ENCODE results near the gene CCDC7.
A peak's percentile ranks its signal among the peaks of the same experiment; 100 is the strongest.
"Not testable (repeated sequence)": the region's sequence is repeated elsewhere in the genome, so short reads cannot be mapped to it uniquely, and the experiment has no call there.

Gene CCDC7

DNA sequence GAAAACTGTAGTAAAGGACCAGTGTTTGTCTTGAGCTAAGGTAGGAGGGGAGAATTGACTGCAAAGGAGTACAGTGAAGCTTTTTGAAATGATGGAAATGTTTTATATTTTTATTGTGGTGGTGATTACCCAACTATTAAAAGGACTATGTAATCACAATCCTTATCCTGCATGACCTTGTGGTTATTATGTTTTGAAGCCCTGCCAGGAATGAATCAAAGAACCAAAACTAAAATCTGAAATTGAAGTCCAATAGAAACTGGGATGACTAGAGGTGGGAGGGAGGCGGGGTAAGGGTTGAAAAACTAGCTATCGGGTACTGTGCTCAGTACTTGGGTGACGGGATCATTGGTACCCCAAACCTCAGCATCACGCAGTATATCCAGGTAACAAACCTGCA, 8.2 kb downstream of the CCDC7 start:
- no peak for DNase-seq (ENCODE audit: low spot score)

DNA sequence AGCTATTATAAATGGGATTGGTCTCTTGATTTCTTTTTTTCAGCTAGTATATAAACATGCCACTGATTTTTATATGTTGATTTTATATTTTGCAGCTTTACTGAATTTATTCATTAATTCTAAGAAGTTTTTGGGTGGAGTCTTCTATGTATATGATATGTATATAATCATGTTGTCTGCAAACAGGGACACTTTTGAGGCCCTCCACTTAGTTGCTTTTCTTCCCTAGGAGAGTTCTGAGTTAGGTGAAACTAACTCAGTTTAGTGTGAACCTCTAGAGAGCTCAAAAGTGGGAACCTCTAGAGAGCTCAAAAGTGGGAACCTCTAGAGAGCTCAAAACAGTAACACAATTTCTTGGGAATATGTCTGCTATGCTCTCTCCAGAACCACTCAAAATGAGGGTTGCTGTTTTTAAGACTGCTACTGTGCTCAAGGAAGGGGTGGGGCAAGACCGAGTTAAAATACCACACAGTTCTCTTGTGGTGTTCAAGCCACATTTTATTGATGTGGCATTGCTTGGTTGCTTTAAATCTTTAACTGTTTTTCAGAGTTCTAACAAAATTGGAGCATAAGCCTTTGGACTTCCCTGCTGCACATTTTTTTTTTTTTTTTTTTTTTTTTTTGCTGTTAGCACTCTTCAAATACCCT, 13.2 kb downstream of the CCDC7 start:
- no peak for DNase-seq (ENCODE audit: low spot score)

DNA sequence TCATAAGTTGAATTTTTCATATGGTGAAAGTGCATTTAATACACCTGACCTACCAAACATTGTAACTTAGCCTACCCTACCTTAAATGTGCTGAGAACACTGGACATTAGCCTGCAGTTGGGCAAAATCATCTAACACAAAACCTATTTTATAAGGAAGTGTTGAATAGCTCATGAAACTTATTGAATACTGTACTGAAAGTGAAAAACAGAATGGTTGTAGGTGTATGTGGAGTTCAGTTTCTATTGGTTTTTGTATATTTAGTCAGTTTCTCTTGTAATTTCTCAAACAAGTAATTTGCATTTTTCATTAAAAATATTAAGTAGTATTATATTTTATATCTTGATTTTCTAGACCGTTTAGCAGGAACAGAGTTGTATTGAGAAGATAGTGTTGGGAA, 15.3 kb downstream of the CCDC7 start:
- DNase-seq (ENCODE audit: low spot score) = no peak

DNA sequence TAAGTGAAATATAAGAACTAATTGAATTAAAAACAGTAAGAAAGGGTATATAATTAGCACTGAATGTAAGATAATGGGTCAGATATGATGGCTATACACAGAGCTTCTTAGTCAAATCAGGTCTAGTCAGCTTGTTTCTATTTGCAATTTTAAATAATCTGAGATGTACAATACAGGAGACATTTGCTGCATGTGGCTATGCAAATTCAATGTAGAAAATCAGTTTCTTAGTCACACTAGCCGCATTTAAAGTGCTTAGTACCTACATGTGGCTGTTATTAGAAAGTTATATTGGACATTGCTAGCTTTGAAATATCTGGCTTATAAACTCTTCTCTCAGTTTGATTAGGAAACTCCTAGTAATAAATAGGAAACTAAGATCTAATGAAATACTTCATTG, 25.3 kb downstream of the CCDC7 start:
- DNase-seq (ENCODE audit: low spot score) = no peak

DNA sequence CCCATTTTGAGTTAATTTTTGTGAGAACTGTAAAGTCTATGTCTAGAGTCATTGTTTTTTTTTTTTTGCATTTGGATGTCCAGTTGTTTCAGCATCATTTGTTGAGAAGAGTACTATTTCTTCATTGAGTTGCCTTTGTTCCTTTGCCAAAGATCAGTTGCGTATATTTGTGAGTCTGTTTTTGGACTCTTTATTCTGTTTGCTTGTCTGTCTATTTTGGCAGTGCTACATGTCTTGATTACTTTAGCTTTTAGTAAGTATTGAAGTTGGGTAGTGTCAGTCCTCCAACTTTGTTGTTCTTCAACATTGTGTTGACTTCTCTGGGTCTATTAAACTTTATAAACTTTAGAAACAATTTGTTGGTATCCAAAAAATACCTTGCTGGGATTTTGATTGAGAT, 31.6 kb downstream of the CCDC7 start:
- DNase-seq (ENCODE audit: low spot score) = no peak

DNA sequence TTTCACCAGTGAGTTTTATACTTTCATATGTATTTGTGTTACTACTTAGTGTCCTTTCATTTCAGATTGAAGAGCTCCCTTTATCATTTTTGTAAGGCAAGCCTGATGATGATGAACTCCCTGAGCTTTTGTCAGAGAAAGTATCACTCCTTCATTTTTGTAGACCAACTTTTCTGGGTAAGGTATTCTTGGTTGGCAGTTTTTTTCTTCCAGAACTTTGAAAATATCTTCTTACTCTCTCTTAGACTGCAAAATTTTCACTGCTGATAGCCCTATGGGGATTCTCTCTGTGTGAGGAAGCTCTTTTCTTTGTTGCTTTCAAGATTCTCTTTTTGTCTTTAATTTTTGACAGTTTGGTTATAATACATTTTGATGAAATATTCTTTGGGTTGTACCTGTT, 35.7 kb downstream of the CCDC7 start:
- no peak for DNase-seq (ENCODE audit: low spot score)

DNA sequence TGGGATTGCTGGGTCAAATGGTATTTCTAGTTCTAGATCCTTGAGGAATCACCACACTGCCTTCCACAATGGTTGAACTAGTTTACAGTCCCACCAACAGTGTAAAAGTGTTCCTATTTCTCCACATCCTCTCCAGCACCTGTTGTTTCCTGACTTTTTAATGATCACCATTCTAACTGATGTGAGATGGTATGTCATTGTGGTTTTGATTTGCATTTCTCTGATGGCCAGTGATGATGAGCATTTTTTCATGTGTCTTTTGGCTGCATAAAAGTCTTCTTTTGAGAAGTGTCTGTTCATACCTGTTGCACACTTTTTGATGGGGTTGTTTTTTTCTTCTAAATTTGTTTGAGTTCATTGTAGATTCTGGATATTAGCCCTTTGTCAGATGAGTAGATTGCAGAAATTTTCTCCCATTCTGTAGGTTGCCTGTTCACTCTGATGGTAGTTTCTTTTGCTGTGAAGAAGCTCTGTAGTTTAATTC, 37.1 kb downstream of the CCDC7 start:
- not testable (repeated sequence) for DNase-seq (ENCODE audit: low spot score)

DNA sequence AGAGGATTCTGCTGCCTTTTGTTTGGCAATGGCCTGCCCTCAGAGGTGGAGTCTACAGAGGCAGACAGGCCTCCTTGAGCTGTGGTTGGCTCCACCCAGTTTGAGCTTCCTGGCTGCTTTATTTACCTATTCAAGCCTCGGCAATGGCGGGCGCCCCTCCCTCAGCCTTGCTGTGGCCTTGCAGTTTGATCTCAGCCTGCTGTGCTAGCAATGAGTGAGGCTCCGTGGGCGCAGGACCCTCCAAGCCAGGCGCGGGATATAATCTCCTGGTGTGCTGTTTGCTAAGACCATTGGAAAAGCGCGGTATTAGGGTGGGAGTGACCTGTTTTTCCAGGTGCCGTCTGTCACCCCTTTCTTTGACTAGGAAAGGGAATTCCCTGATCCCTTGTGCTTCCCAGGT, 42.1 kb downstream of the CCDC7 start:
- not testable (repeated sequence) for DNase-seq (ENCODE audit: low spot score)

DNA sequence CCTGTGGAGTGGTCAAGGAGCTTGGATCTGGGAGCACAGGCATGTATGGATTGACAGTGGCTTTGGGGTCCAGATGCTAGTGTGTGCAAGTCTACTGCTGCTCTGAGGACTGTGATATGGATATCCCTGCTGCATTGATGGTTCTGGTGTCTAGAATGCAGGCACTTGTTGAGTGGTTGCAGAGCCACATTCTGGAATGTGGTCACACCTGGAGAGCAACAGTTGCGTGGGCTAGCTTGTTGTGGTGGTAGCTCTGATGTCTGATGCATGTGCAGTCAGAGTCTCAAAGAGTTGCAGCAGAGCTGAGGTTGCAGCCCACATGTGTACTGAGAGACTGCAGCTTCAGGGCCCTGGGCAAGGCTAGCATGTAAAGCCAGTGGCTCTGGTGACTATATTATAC, 43.2 kb downstream of the CCDC7 start:
- no peak for DNase-seq (ENCODE audit: low spot score)

DNA sequence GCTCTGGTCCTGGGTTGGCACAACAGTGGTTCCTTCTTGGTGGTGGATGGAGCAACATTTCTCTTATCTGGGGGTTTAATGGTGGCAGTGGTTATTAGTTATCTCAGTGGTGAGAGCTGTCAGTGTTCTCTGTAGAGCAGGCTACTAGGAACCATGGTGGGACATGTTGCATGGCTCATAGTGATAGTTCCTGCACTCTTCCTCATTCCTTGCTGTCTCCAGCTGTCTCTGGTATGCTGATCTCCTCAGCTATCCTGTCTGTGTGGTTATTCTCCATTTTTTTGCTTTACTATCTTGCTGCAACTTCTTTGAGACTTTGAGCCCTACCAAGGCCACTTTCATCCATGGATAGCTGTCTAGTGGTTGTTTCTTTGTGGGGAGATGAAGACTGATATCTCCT, 44.0 kb downstream of the CCDC7 start:
- no peak for DNase-seq (ENCODE audit: low spot score)

DNA sequence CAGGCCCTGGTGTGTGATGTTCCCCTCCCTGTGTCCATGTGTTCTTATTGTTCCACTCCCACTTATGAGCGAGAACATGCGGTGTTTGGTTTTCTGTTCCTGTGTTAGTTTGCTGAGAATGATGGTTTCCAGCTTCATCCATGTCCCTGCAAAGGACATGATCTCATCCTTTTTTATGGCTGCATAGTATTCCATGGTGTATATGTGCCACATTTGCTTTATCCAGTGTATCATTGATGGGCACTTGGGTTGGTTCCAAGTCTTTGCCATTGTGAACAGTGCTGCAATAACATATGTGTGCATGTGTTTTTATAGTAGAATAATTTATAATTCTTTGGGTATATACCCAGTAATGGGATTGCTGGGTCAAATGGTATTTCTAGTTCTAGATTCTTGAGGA, 48.6 kb downstream of the CCDC7 start:
- DNase-seq (ENCODE audit: low spot score) = not testable (repeated sequence)

DNA sequence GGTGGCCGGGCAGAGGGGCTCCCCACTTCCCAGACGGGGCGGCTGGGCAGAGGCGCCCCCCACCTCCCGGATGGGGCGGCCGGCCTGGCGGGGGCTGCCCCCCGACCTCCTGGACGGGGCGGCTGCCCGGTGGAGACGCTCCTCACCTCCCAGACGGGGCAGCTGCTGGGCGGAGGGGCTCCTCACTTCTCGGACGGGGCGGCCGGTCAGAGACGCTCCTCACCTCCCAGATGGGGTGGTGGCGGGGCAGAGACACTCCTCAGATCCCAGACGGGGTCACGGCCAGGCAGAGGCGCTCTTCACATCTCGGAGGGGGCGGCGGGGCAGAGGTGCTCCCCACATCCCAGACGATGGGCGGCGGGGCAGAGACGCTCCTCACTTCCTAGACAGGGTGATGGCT, 54.2 kb downstream of the CCDC7 start:
- DNase-seq (ENCODE audit: low spot score) = not testable (repeated sequence)

DNA sequence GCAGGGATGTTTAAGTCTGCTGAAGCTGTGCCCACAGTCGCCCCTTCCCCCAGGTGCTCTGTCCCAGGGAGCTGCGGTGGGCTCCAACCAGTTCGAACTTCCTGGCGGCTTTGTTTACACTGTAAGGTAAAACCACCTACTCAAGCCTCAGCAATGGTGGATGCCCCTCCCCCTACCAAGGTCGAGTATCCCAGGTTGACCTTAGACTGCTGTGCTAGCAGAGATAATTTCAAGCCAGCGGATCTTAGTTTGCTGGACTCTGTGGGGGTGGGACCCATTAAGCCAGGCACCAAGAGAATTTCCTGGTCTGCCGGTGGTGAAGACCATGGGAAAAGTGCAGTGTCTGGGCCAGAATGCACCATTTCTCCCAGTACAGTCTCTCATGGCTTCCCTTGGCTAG, 56.0 kb downstream of the CCDC7 start:
- no peak for DNase-seq (ENCODE audit: low spot score)

DNA sequence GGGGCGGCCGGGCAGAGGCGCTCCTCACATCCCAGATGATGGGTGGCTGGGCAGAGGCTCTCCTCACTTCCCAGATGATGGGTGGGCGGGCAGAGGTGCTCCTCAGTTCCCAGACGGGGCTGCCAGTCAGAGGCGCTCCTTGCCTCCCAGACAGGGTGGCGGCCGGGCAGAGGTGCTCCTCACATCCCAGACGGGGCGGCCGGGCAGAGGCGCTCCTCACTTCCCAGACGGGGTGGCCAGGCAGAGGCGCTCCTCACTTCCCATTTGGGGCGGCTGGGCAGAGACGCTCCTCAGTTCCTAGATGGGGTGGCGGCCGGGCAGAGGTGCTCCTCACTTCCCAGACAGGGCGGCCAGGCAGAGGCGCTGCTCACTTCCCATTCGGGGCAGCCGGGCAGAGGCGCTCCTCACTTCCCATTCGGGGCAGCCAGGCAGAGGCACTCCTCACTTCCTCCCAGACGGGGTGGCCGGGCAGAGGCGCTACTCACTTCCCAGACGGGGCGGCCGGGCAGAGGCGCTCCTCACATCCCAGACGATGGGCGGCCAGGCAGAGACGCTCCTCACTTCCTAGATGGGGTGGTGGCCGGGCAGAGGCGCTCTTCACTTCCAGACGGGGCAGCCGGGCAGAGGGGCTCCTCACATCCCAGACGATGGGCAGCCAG, 60.0 kb downstream of the CCDC7 start:
- not testable (repeated sequence) for DNase-seq (ENCODE audit: low spot score)

DNA sequence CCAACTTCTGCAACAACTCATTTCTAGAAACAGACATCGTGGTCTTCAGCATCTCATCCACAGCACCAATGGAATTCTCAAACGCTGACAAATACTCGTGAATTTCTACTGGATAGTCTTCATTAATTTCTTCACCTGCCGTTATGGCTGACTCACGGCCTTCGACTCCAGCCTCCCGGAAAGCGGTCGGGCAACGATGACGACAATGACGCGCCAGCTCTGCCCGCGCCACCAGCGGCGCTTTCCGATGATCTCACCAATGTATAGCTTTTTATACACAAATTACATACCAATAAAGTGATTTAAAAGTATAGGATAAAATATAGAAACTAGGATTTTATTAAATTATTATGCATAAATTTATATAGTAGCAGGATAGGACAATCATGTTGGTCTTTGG, 65.7 kb downstream of the CCDC7 start:
- no peak for DNase-seq (ENCODE audit: low spot score)

DNA sequence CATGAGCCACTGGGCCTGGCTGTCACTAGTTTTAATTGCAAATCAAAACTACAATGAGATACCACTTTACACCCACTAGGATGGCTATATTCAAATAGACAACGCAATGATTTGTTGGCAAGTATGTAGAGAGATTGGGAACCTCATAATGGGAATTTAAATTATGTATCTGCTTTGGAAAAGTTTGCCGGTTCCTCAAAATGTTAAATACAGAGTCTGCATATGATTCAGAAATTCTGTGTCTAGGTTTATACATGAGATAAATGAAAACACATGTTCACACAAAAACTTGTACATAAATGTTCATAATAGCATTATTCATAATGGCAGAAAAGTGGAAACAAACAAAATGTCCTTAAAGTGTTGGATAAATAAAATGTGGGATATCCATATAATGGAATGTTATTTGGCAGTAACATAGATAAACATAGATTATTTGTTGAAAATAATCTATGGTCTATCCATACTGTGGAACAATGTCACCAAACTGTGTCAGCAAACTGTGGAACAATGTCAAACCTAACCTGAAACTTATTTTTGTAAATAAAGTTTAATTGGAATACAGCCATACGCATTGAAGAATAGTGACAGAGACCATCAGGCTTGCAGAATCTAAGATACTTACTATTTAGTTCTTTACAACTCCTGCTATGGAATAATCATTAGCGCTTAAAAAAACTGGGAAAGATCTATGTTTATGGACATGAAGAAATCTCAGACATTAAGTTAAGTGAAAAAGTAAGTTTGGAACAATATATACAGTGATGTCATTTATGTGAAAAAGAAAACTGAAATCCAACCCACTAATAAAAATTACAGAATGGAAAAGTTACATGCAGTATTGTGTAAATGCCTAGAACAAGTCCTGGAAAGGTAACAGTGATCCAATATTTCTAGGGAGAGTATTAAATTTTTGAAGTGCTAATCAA, 70.9 kb downstream of the CCDC7 start:
- no peak for DNase-seq (ENCODE audit: low spot score)

DNA sequence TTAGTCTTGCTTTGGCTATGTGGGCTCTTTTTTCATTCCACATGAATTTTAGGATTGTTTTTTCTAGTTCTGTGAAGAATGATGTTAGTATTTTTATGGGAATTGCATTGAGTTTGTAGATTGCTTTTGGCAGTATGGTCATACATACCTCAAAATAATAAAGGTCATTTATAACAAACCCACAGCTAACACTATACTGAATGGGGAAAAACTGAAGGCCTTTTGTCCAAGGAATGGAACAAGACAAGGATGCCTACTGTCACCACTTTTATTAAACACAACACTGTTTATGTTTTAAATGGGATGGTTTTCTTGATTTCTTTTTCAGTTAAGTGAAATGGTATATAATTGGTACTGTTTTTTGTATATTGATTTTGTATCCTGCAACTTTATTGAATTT, 84.3 kb downstream of the CCDC7 start:
- DNase-seq (ENCODE audit: low spot score) = no peak

DNA sequence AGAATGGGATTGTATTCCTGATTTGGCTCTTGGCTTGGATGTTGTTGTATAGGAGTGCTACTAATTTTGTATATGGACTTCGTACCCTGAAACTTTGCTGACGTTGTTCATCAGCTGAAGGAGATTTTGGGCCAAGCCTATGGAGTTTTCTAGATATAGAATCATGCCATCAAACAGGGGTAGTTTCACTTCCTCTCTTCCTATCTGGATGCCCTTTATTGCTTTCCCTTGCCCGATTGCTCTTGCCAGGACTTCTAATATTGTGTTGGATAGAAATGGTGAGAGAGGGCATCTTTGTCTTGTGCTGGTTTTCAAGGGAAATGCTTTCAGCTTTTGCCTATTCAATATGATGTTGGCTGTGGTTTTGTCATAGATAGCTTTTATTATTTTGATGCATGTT, 92.3 kb downstream of the CCDC7 start:
- no peak for DNase-seq (ENCODE audit: low spot score)

DNA sequence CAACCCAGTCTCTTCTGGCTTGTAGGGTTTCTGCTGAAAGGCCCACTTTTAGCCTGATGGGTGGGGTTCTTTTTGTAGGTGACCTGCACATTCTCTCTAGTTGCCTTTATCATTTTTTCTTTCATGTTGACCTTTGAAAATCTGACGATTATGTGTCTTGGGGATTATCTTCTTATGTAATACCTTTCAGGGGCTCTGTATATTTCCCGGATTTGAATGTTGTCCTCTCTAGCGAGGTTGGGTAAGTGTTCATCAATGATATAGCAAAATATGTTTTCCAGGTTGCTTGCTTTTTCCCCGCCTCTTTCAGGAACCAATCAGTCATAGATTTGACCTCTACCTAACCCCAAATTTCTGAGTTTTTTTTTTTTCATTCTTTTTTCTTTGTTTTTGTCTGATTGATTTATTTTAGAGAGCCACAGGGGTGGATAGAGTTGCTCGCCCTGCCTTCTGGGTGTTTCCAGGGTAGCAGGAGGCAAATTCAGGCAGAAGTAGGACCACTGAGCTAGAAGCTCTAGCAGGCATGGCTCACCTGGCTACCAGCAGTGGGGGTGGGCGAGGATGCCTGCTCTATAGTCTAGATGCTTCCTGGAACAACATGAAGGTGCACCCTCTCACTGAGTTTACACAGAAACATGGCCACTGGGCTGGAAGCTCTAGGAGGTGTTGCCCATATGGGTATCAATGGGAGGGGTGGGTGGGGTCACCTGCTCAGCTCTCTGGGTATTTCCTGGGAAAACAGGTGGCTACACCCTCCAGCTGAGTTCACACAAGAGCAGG, 94.9 kb downstream of the CCDC7 start:
- DNase-seq (ENCODE audit: low spot score) = peak; percentile 48

DNA sequence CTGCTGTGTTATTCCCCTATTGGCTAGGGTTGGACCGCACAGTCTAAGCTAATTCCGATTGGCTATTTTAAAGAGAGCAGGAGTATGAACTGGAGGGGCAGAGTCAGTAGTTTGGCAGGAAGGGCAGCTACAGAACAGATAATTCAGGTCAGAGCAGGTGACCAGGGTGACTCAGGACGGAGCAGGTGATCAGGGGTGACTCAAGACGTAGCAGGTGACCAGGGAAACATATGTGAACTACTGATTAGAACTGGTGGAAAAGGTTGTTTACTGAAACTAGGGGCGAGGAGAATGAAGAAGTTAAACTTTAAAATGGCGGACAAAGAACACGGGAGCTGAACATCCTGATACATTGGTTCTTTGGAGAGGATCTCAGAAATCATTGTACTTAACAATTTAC, 102.3 kb downstream of the CCDC7 start:
- DNase-seq (ENCODE audit: low spot score) = no peak

DNA sequence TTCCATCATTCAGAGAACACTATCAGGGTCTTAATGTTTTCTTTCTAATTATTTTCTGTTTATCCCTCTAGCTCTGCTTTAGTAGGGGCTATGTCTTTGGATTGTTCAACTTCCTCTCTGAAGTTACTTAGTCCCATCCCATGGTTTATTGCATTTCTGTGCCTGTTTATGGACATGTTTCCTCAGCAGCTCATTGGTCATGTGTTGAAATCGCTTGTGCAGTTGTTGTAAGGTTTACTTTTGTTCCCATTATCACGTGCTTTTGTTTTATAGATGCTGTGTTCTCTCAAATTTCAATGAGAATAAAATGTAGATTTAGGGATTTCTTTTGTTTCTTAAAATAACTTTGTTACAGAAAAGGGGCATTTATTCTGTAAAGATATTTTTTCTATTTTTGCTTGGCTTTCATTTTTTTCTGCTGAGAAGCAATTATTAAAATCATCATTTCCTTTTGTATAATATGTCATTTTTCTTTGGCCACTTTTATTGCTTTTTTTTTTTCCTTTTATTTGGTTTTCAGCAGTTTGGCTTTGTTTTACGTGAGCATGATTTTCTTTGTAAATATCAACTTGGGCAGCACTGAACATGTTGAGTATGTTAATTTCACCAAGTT, 110.9 kb downstream of the CCDC7 start:
- no peak for DNase-seq (ENCODE audit: low spot score)

DNA sequence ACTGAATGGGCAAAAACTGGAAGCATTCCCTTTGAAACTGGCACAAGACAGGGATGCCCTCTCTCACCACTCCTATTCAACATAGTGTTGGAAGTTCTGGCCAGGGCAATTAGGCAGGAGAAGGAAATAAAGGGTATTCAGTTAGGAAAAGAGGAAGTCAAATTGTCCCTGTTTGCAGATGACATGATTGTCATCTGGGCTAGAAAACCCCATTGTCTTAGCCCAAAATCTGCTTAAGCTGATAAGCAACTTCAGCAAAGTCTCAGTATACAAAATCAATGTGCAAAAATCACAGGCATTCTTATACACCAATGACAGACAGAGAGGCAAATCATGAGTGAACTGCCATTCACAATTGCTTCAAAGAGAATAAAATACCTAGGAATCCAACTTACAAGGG, 116.8 kb downstream of the CCDC7 start:
- not testable (repeated sequence) for DNase-seq (ENCODE audit: low spot score)
